GM19452 (cell line): ENCODE data around the gene DDX21.
"Not testable (repeated sequence)": the region's sequence is repeated elsewhere in the genome, so short reads cannot be mapped to it uniquely, and the experiment has no call there.

ENCODE experiments used
- ATAC-seq: cut with Tn5 transposase; IDR thresholded peaks from one replicate; pipeline ENCODE4 v1.9.1; 2021; ENCODE audit not compliant: unreplicated experiment

The DDX21 gene

DNA sequence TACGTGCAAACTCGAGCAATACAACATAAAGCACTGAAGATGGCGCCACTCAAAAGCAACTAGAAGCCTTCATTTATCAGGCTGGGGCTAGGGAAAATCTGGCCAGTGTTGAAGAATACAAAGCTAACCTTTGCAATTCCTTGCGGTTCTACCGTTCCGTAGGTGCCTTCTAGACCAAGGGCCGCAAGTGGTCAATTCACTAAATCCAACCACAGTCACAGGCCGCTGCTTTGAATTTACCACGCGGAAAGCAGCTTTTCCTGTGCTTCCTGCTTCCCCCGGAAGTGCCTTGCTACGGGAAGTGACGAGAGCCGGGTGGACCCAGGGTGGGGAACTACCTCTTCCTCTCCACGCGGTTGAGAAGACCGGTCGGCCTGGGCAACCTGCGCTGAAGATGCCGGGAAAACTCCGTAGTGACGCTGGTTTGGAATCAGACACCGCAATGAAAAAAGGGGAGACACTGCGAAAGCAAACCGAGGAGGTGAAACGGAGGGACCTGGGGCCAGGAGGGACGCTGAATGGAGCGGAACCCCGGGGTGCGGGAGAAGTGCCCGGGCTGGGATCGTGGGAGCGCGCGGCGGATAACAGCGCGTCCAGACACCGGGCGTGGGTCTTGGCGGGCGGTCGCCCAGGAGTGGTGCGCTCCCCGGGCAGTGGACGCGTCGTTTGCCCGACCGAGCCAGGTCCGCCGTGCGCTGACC is at the start of gene DDX21:
DDX21 (plus strand) TSS at position 339 of the 701 bp plus-strand sequence; CDS start at position 395, 56 bp downstream.
- ATAC-seq, result peak; percentile 75

DNA sequence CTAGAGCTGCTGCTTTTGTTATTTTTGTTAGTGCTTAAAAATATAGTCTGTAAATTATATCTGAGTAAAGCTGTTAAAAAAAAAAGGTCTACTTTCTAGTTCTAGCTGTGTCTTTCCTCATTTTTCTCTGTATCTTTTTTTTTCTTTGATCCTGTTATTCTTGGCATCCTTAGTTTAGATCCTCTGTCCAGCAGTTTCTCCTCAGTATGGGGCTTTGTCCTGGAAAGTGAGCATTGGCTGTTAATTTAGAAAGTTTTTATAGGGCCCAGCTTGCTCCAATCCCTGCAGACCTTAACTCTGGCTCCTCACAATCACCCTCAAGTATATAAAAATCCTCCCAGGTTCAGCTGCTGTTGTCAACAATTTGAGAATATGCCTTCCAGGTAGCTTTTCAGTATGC is 31.4 kb upstream of the DDX21 start:
- ATAC-seq, result no peak

DNA sequence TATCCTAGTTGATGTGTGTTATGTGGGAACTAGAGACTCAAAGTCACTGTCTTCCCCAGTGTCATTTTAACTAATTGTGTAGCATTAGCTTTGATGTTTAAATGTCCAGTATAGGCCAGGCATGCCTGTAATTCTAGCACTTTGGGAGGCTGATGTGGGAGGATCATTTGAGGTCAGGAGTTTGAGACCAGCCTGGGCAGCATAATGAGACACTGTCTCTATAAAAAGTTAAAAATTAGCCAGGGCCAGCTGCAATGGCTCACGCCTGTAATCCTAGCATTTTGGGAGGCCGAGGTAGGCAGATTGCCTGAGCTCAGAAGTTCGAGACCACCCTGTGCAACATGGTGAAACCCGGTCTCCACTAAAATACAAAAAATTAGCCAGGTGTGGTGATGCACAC is 30.5 kb upstream of the DDX21 start:
- no peak for ATAC-seq

DNA sequence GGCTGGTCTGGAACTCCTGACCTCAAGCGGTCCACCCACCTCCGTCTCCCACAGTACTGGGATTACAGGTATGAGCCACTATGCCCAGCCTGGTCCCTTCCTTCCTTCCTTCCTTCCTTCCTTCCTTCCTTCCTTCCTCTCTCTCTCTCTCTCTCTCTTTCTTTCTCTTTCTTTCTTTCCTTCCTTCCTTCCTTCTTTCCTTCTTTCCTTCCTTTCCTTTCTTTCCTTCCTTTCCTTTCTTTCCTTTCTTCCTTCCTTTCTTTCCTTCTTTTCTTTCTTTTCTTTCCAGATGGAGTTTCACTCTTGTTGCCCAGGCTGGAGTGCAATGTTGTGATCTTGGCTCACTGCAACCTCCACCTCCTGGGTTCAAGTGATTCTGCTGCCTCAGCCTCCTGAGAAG is 26.8 kb upstream of the DDX21 start:
- ATAC-seq, result not testable (repeated sequence)

DNA sequence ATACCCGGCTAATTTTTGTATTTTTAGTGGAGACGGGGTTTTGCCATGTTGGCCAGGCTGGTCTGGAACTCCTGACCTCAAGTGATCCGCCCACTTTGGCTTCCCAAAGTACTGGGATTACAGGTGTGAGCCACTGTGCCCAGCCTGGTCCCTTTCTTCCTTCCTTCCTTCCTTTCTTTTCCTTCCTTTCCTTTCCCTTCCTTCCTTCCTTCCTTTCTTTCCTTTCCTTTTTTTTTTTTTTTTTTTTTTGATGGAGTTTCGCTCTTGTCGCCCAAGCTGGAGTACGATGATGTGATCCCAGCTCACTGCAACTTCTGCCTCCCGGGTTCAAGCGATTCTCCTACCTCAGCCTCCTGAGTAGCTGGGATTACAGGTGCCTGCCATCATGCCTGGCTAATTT is 26.1 kb upstream of the DDX21 start:
- ATAC-seq, result not testable (repeated sequence)

DNA sequence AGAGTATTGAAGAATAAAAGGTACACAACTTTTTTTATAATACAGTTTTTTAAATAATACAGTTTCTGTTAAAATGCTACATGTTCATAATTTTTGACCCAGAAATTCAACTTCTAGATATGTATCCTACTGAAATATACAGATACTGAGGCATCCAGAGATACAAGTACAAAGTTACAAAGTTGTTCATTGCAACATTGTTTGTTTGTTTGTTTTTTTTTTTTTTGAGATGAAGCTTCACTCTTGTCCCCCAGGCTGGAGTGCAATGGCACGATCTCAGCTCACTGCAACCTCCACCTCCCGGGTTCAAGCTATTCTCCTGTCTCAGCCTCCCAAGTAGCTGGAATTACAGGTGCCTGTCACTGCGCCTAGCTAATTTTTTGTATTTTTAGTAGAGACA is 23.1 kb upstream of the DDX21 start:
- ATAC-seq, result not testable (repeated sequence)

DNA sequence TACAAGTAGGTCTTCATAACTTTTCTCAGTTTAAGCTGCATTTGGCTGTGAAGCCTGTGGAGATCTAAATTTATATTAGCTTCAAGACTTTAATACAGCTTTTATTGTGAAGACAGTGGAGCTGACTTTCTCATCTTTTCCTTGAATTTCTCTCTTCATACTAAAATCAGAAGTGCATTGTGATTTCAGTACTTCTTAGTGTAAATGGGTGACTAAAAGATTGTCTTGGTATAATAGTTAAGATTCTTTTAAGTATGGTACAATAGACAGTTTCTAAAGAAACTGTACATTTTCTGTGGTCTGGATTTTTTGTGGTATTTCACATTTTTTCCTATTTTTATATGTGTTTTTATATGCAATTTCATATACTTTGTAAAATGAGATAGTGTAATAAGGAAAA is 21.0 kb upstream of the DDX21 start:
- no peak for ATAC-seq

DNA sequence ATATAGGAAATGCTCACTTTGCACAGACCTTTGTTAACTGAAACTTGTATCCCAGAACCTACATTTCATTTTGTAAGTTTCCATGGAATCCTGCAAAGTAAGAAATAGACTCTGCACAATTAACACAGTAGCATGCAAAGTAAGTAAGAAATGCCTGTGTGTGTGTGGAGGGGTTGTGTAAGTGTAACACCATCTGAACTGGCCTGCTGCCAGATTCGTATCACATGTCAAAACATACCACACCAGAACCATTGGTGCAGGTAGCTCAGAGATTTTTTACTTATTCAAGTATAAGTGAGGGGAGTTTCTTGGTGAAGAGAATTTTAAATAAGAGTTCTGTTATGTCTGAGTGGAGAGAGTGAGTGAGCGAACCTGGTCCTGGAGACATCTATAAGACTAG is 17.9 kb upstream of the DDX21 start:
- ATAC-seq, result no peak

DNA sequence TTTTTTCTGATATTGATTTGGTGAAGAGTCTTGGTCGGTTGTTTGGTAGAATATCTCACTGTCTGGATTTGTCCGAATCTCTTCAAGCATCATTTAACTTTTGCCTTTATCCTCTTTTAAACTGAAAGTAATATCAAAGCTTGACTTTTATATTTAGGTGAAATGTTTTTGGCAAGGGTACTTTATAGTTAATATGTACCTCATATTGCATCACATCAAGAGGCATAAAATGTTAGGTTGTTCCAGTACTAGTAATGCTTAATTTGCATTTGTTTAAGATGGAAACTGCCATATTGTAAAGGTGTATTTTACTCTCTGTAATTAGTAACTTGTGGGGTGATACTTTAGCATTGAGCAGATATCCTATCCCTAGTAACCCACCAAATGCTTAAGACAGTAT is 17.1 kb upstream of the DDX21 start:
- no peak for ATAC-seq

DNA sequence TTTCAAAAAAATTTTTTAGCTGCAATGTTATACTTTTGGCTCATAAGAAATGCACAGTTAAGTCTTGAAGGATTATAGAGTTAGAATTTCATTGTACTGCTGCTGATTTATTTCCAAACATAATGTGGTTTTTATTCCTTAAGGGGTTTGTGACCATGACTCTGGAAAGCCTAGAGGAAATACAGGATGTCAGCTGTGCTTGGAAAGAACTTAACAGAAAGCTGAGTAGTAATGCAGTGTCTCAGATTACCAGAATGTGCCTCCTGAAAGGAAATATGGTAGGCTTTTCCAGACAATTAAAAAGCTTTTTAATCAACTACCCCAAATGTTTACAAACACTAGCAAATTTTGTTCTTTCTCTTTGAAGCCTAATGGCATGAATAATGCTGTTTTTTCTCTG is 15.1 kb upstream of the DDX21 start:
- not testable (repeated sequence) for ATAC-seq

DNA sequence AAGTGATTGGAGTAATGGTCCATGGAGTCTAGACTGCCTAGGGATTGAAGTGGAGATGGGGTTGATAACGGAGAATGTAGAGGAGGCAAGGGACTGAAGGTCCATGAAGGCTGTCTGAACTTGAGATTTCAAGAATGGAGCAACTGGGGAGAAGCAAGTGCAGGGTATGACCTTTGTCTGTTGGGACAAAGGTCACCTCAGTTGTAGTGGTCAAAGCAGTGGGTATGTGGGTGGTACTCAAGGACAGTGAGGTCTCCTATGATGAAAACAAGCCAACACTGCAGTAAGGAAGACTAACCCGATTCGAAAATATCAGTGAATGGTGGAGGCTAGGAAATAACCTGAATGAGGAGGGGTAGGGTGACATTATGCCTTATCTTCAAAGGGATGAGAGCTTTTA is 5.4 kb upstream of the DDX21 start:
- no peak for ATAC-seq

DNA sequence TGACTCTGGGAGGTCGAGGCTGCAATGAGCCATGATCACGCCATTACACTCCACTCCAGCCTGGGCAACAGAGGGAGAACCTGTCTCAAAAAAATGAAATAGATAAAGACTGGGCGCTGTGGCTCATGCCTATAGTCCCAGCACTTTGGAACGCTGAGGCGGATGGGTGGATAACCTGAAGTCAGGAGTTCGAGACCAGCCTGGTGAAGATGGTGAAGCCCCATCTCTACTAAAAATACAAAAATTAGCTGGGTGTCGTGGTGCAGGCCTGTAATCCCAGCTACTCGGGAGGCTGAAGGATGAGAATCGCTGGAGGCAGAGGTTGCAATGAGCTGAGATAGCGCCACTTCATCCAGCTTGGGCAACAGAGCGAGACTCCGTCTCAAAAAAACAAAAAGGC is 1.1 kb upstream of the DDX21 start:
- no peak for ATAC-seq

DNA sequence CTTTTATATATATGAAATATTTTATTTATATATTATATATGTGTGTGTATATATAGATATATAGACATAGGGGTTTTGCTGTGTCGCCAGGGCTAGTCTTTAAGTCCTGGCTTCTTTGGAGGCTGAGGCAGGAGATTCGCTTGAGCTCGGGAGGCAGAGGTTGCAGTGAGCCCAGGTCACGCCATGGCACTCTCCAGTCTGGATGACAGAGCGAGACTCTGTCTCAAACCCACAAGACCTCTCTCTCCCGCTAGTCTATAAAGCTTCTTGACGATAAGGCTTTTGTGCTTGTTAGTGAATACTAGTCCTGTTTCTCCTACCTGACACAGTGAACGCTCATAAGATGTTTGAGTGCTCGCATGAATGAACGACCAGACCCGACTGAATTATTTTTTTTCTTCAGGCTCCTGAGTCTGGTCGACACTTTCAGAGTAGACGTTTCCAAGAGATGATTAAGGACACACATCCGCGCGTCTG is 577 bp upstream of the DDX21 start:
- ATAC-seq, result peak; percentile 11

DNA sequence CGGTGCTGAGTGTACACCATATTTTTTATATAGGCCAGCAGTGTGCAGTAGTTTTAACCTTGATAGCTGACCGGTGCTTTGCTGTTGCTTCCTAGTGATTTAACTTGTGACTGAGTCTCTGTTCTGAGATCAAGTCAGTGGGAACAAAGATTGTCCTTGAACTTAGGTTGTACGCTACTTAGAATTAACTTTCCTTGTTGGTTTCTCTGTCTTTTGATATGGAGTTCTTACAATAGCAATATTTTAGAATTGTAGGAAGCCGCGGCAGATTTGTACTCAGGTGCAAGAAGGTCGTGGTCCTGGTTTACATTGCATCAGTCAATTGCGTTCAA is 1.3 kb downstream of the DDX21 start:
- ATAC-seq, result no peak

DNA sequence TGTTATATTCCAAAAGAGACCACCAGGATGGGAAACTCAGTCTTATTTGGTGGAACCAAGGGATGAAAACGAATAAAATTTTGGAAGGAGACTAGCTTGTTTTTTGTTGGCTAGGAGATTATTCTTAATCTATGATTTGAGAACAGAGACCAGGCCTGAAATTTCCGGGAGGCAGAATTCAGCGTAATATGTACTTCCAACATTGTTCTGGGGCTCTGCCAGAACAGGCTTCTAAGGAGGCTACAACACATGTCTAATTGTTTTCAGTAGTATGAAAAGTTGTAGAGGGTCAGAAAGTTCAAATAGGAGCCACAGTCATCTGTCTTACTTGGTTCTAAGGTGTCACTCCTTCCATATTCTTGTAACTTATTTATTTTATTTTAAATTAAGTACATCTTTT is 1.7 kb downstream of the DDX21 start:
- no peak for ATAC-seq

DNA sequence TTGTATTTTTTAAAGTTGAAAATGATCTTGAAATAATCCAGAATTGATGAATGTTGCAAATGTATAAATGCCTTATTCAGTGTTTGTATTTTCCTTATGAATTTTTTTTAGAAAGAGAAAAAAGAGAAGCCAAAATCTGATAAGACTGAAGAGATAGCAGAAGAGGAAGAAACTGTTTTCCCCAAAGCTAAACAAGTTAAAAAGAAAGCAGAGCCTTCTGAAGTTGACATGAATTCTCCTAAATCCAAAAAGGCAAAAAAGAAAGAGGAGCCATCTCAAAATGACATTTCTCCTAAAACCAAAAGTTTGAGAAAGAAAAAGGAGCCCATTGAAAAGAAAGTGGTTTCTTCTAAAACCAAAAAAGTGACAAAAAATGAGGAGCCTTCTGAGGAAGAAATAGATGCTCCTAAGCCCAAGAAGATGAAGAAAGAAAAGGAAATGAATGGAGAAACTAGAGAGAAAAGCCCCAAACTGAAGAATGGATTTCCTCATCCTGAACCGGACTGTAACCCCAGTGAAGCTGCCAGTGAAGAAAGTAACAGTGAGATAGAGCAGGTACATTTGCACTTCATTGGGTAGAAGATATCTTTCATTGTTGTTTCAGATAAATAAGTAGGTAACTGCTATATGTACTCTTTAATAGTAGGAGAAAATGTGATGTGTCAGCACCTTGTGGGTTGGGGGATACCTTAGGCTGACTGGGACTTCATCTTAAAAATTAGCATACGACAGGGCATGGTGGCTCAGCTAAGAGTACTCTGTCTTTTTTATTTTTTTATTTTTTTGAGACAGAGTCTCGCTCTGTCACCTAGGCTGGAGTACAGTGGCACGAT is 3.9 kb downstream of the DDX21 start:
- no peak for ATAC-seq

DNA sequence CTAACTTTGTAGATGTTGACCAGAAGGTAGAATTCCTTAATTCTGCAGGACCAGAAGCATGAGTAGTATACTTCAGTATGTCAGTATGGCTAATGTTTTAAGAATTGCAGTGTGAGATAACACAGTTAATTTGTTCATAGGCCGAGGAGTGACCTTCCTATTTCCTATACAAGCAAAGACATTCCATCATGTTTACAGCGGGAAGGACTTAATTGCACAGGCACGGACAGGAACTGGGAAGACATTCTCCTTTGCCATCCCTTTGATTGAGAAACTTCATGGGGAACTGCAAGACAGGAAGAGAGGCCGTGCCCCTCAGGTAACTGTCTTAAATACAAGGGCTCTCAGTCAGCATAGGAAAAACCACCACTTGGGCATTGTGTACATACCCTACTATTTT is 7.2 kb downstream of the DDX21 start:
- no peak for ATAC-seq

DNA sequence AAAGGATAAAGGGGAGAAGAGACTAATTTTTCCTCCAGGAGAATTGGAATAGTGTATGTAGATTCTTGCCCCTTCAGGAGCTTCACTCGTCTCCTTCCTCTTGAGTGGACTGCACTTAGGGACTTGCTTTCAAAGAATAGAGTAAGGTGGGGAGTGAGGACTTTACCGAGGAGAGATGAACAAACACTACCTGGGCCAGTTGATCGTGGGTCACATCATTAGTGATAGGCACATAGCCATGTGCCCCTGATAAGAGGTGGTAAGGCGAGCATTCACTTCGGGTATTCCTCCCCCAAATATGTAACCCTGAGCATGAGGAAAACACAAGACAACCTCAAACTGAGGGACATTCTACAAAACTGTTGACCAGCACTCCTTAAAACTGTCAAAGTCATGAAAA is 18.0 kb downstream of the DDX21 start:
- no peak for ATAC-seq

DNA sequence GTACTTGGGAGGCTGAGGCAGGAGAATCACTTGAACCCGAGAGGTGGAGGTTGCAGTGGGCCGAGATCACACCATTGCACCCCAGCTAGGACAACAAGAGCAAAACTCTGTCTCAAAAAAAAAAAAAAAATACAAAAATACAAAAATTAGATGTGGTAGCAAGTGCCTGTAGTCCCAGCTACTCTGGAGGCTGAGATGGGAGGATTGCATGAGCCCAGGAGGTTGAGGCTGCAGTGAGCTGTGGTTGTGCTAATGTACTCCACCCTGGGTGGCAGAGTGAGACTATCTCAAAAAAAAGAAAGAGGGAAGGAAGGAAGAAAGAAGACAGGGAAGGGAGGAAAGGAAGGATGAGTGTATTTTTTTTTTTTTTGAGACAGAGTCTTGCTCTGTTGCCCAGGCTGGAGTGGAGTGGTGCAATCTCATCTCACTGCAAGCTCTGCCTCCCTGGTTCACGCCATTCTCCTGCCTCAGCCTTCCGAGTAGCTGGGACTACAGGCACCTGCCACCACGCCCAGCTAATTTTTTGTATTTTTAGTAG is 20.0 kb downstream of the DDX21 start:
- ATAC-seq, result not testable (repeated sequence)

DNA sequence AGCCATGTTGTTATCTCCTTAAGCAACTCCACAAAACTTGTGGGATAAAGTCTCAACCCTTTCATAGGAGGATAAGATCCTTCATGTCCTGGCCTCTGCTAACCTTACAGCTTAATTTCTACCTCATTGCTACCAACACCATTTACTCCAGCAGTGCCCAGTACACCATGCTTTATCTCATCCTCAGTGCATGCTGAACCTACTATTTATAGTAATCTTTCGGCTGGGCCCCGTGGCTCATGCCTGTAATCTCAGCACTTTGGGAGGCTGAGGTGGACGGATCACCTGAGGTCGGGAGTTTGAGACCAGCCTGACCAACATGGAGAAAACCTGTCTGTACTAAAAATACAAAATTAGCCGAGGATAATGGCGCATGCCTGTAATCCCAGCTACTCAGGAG is 23.8 kb downstream of the DDX21 start:
- ATAC-seq, result not testable (repeated sequence)

DNA sequence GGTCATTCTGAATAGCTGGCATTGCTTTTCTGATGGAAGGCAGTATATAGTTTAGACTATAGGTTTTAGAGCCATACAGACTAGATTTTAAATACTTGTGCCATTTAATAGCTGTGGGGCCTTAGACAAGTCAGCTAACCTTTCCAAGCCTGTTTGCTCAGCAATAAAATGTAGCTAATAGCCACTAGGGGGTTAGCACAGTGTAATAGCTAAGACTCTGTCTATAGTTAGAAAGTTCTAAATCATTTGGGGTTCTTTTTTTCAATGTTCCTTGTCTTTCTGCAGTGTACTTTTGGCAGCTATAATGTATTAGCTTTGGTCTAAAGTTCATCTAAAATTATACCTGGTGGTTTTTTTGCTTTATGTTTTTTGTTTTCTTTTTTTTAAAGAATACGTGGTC is 25.1 kb downstream of the DDX21 start:
- no peak for ATAC-seq

DNA sequence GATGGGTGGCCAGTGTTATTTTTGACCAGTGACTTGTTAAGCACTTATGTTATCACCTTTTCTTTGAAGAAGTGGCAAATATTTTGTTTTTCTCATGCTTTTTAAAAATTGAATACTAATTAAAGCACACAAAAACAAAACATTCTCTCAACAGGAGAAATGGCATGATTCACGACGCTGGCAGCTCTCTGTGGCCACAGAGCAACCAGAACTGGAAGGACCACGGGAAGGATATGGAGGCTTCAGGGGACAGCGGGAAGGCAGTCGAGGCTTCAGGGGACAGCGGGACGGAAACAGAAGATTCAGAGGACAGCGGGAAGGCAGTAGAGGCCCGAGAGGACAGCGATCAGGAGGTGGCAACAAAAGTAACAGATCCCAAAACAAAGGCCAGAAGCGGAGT is 26.4 kb downstream of the DDX21 start:
- ATAC-seq, result no peak
